ENCODE results near the gene CDC42EP5.
A peak's percentile ranks its signal among the peaks of the same experiment; 100 is the strongest.
"Not testable (repeated sequence)": the region's sequence is repeated elsewhere in the genome, so short reads cannot be mapped to it uniquely, and the experiment has no call there.

The CDC42EP5 gene

GRCh38 chr19:54448040-54448773, 24.9 kb downstream of the CDC42EP5 start:
- DNase-seq (ENCODE audit: low spot score): peak; percentile 73

- DNase-seq (ENCODE audit: low spot score): not testable (repeated sequence)
Observed at GRCh38 chr19:54446349-54446748, 26.7 kb downstream of the CDC42EP5 start.

DNA sequence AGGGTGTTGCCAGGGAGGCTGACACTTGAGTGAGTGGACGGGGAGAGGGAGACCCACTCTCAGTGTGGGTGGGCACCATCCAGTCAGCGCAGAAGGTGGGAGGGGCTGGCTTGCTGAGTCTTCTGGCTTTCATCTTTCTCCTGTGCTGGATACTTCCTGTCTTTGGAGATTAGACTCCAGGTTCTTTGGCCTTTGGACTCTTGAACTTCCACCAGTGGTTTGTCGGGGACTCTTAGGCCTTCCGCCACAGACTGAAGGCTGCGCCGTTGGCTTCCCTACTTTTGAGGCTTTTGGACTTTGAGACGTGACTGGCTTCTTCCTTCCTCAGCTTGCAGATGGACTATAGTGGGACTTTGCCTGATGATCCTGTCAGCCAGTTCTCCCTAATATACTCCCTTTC, 28.4 kb downstream of the CDC42EP5 start:
- no peak for DNase-seq (ENCODE audit: low spot score)

DNA sequence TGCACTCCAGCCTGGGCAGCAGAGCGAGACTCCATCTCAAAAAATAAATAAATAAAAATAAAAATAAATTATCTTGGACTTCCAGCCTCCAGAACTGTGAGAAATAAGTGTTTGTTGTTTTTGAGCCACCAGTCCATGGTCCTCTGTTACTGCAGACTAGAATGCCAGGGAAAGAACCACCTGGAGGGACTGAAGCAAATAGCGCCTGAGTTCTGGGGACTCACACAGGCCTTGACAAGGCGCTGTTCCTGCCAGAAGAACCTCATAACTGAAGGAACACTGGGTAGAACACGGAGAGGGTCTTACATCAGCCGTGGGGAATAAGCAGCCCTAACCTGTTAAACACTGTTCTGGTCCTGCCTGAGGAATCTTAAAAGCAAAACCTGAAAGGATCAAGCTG, 32.5 kb downstream of the CDC42EP5 start:
- no peak for DNase-seq (ENCODE audit: low spot score)

- peak; percentile 63 for DNase-seq (ENCODE audit: low spot score)
Observed at GRCh38 chr19:54439174-54439851, 33.8 kb downstream of the CDC42EP5 start.

- DNase-seq (ENCODE audit: low spot score): no peak
Observed at GRCh38 chr19:54436628-54437252, 36.4 kb downstream of the CDC42EP5 start.

GRCh38 chr19:54436031-54436523, 37.0 kb downstream of the CDC42EP5 start:
- DNase-seq (ENCODE audit: low spot score): no peak

- no peak for DNase-seq (ENCODE audit: low spot score)
Observed at GRCh38 chr19:54435551-54436016, 37.5 kb downstream of the CDC42EP5 start.

DNA sequence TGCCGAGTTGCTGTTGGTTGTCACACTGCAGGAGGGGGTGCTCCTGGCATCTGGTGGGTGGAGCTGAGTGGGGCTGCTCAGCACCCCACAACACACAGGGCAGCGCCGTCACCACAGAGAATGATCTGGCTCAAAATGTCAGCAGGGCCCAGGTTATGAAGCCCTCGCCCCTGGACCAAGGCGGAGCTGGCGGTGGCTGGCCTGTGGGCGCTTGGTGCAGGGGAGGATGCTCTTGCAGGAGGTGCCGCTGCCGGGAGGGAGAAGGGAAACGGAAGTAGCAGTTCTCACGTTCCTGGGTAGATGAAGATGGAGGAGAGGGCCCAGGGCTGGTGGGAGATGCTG, 38.3 kb downstream of the CDC42EP5 start:
- no peak for DNase-seq (ENCODE audit: low spot score)

- DNase-seq (ENCODE audit: low spot score): no peak
Observed at GRCh38 chr19:54434112-54434872, 38.8 kb downstream of the CDC42EP5 start.

GRCh38 chr19:54433697-54434096, 39.4 kb downstream of the CDC42EP5 start:
- no peak for DNase-seq (ENCODE audit: low spot score)

- DNase-seq (ENCODE audit: low spot score): peak; percentile 93
Observed at GRCh38 chr19:54432144-54432738, 40.9 kb downstream of the CDC42EP5 start.

- DNase-seq (ENCODE audit: low spot score): peak; percentile 93
Observed at GRCh38 chr19:54431255-54431838, 41.7 kb downstream of the CDC42EP5 start.

GRCh38 chr19:54430306-54431254, 42.5 kb downstream of the CDC42EP5 start:
- DNase-seq (ENCODE audit: low spot score): peak; percentile 31

GRCh38 chr19:54429545-54430227, 43.4 kb downstream of the CDC42EP5 start:
- DNase-seq (ENCODE audit: low spot score): no peak

DNA sequence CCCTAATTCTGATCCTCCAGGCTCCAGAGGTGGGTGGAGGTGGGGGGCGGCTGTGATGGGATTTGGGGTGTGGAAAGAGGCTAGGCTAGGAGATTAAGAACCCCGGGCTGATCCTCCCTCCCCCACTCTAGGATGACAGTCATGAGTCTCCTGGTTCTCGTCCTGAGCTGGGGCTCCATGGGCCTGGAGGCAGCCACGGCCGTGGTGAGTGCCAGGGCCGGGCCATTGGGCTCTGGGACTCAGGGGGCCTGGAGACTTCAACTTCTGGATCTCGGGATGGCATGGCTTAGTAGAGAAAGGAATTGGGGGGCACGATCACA, 44.0 kb downstream of the CDC42EP5 start:
- DNase-seq (ENCODE audit: low spot score): no peak

GRCh38 chr19:54428323-54429175, 44.5 kb downstream of the CDC42EP5 start:
- DNase-seq (ENCODE audit: low spot score): no peak

- no peak for DNase-seq (ENCODE audit: low spot score)
Observed at GRCh38 chr19:54427586-54427985, 45.5 kb downstream of the CDC42EP5 start.

Measured in kidney tubule cell (primary cell).